ENCODE data around the gene SPINT2.
A peak's percentile ranks its signal among the peaks of the same experiment; 100 is the strongest.

SPINT2 gene

DNA sequence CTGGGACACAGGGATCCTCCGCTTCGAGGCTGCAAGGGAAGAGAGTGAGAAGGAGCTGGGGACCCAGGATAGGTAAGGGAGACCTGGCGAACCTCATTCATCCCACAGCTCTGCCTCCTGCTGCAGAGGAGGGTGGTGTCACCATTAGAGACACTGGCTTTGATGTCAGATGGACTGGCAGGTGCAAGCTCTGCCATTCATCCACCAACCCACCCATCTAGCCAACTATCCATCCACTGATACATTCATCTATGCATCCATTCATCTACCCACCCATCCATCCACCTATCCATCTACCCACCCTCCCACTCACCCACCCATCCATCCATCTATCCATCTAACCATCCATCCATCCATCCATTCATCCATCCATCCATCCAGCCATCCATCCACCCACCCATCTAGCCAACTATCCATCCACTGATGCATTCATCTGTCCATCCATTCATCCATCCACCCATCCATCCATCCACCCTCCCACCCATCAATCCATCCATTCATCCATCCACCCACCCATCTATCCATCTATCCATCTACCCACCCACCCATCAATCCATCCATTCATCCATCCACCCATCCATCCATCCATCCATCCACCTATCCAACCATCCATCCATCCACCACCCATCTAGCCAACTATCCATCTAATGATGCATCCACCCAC, 45.4 kb downstream of the SPINT2 start:
- WGBS, 2 experiments (ENCODE audit: insufficient coverage in 2 of 2): 87 to 100% methylated on average over 2 to 3 of the region's 3 CpGs
- no peak overlapping the region for H3K27ac ChIP-seq (ENCODE audit: low read depth, low read length, severe bottlenecking)
- H3K4me1 ChIP-seq (ENCODE audit: control insufficient read depth, insufficient read depth, low read length, poor library complexity, severe bottlenecking): no peaks in the 10 kb centered on the region
- H3K36me3 ChIP-seq (ENCODE audit: control insufficient read depth, insufficient read depth, low read length): peaks cover 33% of the 10 kb centered on the region
- no peaks in the 10 kb centered on the region for H3K9me3 ChIP-seq (ENCODE audit: control insufficient read depth, low read length)
- H3K4me3 ChIP-seq (ENCODE audit: extremely low read depth, insufficient read depth, low read length, poor library complexity, severe bottlenecking): no peak overlapping the region

DNA sequence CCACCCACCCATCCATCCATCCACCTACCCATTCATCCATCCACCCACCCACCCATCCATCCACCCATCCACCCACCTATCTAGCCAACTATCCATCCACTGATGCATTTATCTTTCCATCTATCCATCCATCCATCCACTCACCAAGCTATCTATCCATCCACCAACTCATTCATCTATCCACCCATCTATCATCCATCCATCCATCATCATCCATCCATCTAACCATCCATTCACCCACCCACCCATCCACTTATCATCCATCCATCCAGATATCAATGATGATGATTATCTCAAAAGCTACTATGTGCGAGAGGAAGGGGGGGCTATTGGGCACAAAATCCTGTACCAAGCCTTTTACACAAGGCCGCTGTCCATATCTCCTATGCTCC, 45.9 kb downstream of the SPINT2 start:
- no peaks in the 10 kb centered on the region for H3K9me3 ChIP-seq (ENCODE audit: control insufficient read depth, low read length)
- no peaks in the 10 kb centered on the region for H3K4me1 ChIP-seq (ENCODE audit: control insufficient read depth, insufficient read depth, low read length, poor library complexity, severe bottlenecking)
- H3K4me3 ChIP-seq (ENCODE audit: extremely low read depth, insufficient read depth, low read length, poor library complexity, severe bottlenecking): no peak overlapping the region
- 100% methylated on average over 2 of the region's 2 CpGs for WGBS, 2 experiments (ENCODE audit: insufficient coverage in 2 of 2)
- peaks cover 32% of the 10 kb centered on the region for H3K36me3 ChIP-seq (ENCODE audit: control insufficient read depth, insufficient read depth, low read length)
- H3K27ac ChIP-seq (ENCODE audit: low read depth, low read length, severe bottlenecking): no peak overlapping the region

DNA sequence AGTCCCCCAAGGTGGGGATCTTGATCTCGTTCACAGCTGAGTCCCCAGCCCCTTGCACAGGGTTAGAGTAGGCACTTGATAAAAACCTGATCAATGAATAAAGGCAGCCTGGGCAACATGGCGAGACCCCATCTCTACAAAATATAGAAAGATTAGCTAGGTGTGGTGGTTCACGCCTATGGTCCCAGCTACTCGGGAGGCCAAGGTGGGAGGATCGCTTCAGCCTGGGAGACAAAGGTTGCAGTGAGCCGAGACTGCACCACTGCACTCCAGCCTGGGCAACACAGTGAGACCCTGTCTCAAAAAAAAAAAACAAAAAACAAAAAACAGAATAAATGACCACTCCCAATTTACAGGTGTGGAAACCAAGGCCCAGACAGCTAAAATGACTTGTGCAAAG, 46.6 kb downstream of the SPINT2 start:
- WGBS, 2 experiments (ENCODE audit: insufficient coverage in 2 of 2): 96% methylated on average over 4 of the region's 6 CpGs; no CpG with 5 or more reads in 1 of the 2 experiments
- Histone ChIP-seq H3K4me3 (ENCODE audit: extremely low read depth, insufficient read depth, low read length, poor library complexity, severe bottlenecking) (no peak overlapping the region), H3K4me1 (ENCODE audit: control insufficient read depth, insufficient read depth, low read length, poor library complexity, severe bottlenecking) (no peaks in the 10 kb centered on the region), H3K36me3 (ENCODE audit: control insufficient read depth, insufficient read depth, low read length) (peaks cover 28% of the 10 kb centered on the region), H3K9me3 (ENCODE audit: control insufficient read depth, low read length) (no peaks in the 10 kb centered on the region), H3K27ac (ENCODE audit: low read depth, low read length, severe bottlenecking) (no peak overlapping the region)

DNA sequence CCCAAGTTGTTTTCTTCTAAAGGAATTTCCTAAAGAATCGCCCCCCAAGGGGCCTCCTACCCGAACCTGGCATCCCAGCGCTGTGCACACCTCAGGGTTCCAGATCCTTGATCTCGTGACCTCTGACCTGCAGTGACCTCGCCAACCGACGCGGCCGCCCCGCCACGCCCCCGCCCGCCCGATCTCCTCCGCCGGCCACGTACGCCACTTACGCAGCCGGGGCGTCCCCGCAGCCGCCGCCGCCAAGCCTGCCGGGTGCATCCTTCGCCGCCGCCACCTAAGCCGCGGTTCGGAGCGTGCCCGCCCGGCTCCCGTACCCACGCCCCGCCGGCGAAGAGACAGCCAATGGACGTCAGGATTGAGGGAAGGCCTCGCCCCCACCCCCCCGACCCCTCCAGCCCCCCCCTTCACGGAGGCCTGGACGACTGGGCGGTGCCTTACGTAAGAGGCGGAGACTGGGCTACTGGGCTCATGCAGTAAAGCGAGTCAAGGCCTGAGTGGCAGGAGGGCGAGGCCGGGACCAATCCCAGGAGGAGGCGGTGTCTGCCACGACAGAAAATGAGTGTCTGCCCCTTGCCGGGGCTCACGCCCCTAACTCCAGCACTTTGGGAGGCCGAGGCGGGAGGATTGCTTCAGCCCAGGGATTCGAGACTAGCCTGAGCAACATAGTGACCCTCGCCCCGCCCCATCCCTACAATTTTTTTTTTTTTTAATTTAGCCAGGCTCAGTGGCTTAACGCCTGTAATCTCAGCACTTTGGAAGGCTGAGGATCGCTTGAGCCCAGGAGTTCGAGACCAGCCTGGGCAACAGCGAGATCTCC, 51.5 kb downstream of the SPINT2 start, which contains the start of gene YIF1B:
TSS of gene YIF1B (minus strand) at position 291 of the 820 bp plus-strand sequence. CDS start at position 261, 30 bp downstream.
- WGBS, 2 experiments (ENCODE audit: insufficient coverage in 2 of 2): 0 to 5% methylated on average over 14 to 25 of the region's 64 CpGs
- H3K27ac ChIP-seq (ENCODE audit: low read depth, low read length, severe bottlenecking): peak within 1 kb of the TSS; percentile 66

DNA sequence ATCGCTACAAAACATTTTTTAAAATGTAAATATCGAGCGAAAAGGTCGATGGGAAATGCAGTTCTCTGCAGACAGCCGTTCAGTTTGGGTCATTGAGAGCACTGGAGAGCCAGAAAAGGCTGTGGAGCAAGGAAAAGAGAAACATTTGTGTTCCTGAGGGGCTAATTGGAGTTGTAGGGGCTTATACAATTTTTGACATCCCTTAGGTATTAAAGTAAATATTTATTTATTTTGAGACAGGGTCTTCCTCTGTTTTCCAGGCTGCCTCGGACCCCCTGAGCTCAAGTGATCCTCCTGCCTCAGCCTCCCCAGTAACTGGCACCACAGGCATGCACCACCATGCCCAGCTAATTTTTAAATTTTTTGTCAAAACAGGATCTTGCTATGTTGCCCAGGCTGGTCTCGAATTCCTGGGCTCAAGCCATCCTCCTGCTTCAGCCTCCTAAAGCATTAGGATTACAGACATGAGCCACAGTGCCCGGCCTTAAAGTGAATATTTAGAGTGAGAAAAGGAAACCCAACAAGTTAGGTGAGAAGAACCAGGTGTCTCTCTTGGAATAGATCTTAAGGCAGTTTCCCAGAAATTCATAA, 52.2 kb downstream of the SPINT2 start:
- Histone ChIP-seq H3K4me3 (ENCODE audit: extremely low read depth, insufficient read depth, low read length, poor library complexity, severe bottlenecking) (peak overlapping the region; percentile 28), H3K36me3 (ENCODE audit: control insufficient read depth, insufficient read depth, low read length) (no peaks in the 10 kb centered on the region), H3K9me3 (ENCODE audit: control insufficient read depth, low read length) (no peaks in the 10 kb centered on the region), H3K4me1 (ENCODE audit: control insufficient read depth, insufficient read depth, low read length, poor library complexity, severe bottlenecking) (peaks cover 4% of the 10 kb centered on the region), H3K27ac (ENCODE audit: low read depth, low read length, severe bottlenecking) (no peak overlapping the region)
- WGBS, 2 experiments (ENCODE audit: insufficient coverage in 2 of 2): 36 to 70% methylated on average over 4 to 6 of the region's 8 CpGs

More for the DNA sequence above, 51.5 kb downstream of the SPINT2 start, which contains the start of gene YIF1B:
- Histone ChIP-seq H3K36me3 (ENCODE audit: control insufficient read depth, insufficient read depth, low read length) (no peaks in the 10 kb centered on the region), H3K9me3 (ENCODE audit: control insufficient read depth, low read length) (no peaks in the 10 kb centered on the region), H3K4me1 (ENCODE audit: control insufficient read depth, insufficient read depth, low read length, poor library complexity, severe bottlenecking) (peaks cover 4% of the 10 kb centered on the region), H3K4me3 (ENCODE audit: extremely low read depth, insufficient read depth, low read length, poor library complexity, severe bottlenecking) (peak within 1 kb of the TSS; percentile 76)

DNA sequence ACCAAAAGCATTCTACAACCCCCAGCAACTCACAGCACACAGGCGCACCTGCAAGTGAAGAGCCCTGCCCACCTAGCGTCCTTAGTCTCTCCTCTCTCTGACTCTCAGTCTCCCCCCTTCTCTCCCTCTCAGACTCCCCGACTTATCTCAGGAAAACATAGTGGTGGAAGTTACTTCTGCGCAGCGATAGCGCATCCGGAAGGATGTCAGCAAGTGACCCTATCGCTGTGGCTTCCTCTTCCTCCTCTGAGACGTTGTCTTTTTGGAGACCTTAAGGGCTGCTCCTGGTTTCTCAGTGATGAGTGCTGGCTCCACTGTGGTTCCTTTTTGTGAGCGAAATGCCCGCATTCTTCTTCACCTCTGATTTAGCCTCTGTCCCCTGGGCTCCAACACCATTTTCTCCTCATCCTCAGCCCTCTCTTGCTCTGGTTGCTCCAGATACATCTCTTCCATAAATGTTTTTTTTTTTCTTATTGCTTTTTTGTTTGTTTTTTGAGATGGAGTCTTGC, 52.8 kb downstream of the SPINT2 start:
- Histone ChIP-seq H3K9me3 (ENCODE audit: control insufficient read depth, low read length) (no peaks in the 10 kb centered on the region), H3K36me3 (ENCODE audit: control insufficient read depth, insufficient read depth, low read length) (no peaks in the 10 kb centered on the region), H3K27ac (ENCODE audit: low read depth, low read length, severe bottlenecking) (no peak overlapping the region), H3K4me1 (ENCODE audit: control insufficient read depth, insufficient read depth, low read length, poor library complexity, severe bottlenecking) (peaks cover 4% of the 10 kb centered on the region), H3K4me3 (ENCODE audit: extremely low read depth, insufficient read depth, low read length, poor library complexity, severe bottlenecking) (no peak overlapping the region)
- WGBS, 2 experiments (ENCODE audit: insufficient coverage in 2 of 2): 84 to 89% methylated on average over 11 of the region's 11 CpGs

DNA sequence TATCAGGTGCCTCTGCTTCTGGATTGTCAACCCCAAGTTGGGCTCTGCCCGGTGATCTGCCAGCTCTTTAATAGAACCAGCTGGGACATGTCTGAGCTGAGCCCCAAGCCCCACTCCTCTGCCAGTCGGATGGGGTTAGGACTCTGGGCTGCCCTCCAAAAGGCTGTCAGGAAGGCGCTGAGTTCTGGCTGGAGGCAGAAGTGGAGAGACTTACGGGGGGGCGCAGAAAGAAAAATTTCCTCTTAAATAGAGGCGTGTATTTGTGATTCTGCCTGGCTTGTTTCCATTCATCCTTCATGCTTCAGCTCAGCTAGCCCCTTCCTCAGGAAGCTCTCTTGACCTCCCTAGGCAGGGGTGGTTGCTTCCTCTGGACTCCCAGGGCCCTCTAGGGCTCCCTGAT, 54.3 kb downstream of the SPINT2 start:
- Histone ChIP-seq H3K36me3 (ENCODE audit: control insufficient read depth, insufficient read depth, low read length) (no peaks in the 10 kb centered on the region), H3K27ac (ENCODE audit: low read depth, low read length, severe bottlenecking) (no peak overlapping the region), H3K4me3 (ENCODE audit: extremely low read depth, insufficient read depth, low read length, poor library complexity, severe bottlenecking) (no peak overlapping the region), H3K9me3 (ENCODE audit: control insufficient read depth, low read length) (no peaks in the 10 kb centered on the region), H3K4me1 (ENCODE audit: control insufficient read depth, insufficient read depth, low read length, poor library complexity, severe bottlenecking) (peaks cover 4% of the 10 kb centered on the region)
- WGBS, 2 experiments (ENCODE audit: insufficient coverage in 2 of 2): 94 to 95% methylated on average over 5 to 6 of the region's 6 CpGs

DNA sequence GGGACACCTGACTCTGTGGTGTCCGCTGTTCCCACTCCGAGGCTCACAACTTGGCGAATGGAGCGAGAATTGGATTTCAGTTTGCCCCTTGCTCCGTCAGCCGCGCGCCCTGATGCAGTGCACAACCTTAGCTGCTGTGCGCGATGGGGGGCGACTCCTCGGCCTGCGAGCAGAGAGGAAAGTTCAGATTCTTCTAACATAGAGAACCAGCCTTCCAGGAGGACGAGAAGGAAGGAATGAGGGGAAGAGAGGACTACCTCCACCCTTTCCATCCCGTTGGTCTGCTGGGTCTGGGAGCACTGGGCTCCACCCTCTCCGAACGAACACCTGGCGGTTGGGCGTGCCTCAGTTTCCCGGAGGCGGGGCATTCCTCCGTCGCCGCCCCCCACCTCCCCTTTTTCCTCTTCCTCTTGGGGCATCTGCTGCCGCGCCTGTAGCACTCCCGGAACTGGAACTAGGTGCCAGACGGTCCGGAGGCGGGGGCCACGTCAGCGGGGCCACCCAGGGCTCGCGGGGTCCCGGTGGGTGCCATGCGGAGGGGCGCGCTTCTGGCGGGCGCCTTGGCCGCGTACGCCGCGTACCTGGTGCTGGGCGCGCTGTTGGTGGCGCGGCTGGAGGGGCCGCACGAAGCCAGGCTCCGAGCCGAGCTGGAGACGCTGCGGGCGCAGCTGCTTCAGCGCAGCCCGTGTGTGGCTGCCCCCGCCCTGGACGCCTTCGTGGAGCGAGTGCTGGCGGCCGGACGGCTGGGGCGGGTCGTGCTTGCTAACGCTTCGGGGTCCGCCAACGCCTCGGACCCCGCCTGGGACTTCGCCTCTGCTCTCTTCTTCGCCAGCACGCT, 55.3 kb downstream of the SPINT2 start, which contains the start of gene KCNK6:
TSS of gene KCNK6 (plus strand) at position 425 of the 838 bp plus-strand sequence. CDS start at position 531, 106 bp downstream.
- no peak within 1 kb of the TSS for H3K27ac ChIP-seq (ENCODE audit: low read depth, low read length, severe bottlenecking)
- 5% methylated on average over 52 to 67 of the region's 76 CpGs for WGBS, 2 experiments (ENCODE audit: insufficient coverage in 2 of 2)
- peaks cover 4% of the 10 kb centered on the region for H3K4me1 ChIP-seq (ENCODE audit: control insufficient read depth, insufficient read depth, low read length, poor library complexity, severe bottlenecking)
- peak within 1 kb of the TSS; percentile 52 for H3K4me3 ChIP-seq (ENCODE audit: extremely low read depth, insufficient read depth, low read length, poor library complexity, severe bottlenecking)
- H3K36me3 ChIP-seq (ENCODE audit: control insufficient read depth, insufficient read depth, low read length): no peaks in the 10 kb centered on the region
- H3K9me3 ChIP-seq (ENCODE audit: control insufficient read depth, low read length): no peaks in the 10 kb centered on the region

DNA sequence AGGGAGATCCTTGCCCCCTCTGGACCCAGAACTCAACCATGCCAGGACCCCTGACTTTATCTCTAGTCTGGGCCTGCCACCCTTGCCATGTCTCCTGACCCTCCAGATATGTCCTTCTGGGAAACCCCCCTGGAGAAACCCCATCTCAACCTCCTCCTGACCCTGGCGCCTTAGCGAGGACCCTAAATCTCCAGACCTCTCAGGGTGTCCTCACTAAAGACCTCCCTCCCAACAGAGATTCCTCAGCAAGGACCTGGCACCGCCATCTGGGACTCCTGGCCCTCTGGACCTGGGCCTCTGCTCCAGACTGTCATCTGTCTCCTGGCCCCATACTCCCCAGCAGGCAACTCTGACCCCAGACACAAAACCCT, 56.6 kb downstream of the SPINT2 start:
- Histone ChIP-seq H3K4me1 (ENCODE audit: control insufficient read depth, insufficient read depth, low read length, poor library complexity, severe bottlenecking) (peaks cover 4% of the 10 kb centered on the region), H3K9me3 (ENCODE audit: control insufficient read depth, low read length) (no peaks in the 10 kb centered on the region), H3K4me3 (ENCODE audit: extremely low read depth, insufficient read depth, low read length, poor library complexity, severe bottlenecking) (no peak overlapping the region), H3K27ac (ENCODE audit: low read depth, low read length, severe bottlenecking) (no peak overlapping the region), H3K36me3 (ENCODE audit: control insufficient read depth, insufficient read depth, low read length) (no peaks in the 10 kb centered on the region)
- 94 to 95% methylated on average over 3 of the region's 3 CpGs for WGBS, 2 experiments (ENCODE audit: insufficient coverage in 2 of 2)

DNA sequence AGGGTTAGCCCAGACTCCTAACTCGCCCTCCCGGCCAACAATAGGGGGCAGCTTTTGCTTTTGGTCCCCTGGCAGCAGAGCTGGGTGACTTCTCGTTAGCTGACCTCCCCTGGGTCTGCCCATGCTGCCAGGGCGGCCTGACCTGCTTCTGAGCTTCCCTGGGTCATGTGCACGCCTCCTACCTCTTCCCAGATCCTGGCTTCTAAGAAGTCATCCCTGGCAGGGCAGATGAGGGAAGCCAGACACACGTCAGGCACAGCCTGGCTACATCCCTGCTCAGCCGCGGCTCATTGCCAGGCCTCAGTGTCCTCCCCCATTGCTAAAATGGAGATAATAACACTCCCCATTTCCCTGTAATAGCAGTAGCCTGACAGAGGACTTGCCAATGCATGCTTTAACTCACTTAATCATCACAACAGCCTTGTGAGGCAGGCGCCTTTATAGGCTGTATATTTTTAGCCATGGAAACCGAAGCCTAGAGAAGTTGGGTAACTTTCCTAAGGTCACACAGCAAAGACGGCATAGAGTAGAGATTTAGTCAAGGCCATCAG, 57.3 kb downstream of the SPINT2 start:
- H3K27ac ChIP-seq (ENCODE audit: low read depth, low read length, severe bottlenecking): no peak overlapping the region
- WGBS, 2 experiments (ENCODE audit: insufficient coverage in 2 of 2): 79 to 93% methylated on average over 2 to 8 of the region's 11 CpGs
- H3K4me1 ChIP-seq (ENCODE audit: control insufficient read depth, insufficient read depth, low read length, poor library complexity, severe bottlenecking): peaks cover 4% of the 10 kb centered on the region
- no peaks in the 10 kb centered on the region for H3K36me3 ChIP-seq (ENCODE audit: control insufficient read depth, insufficient read depth, low read length)
- no peak overlapping the region for H3K4me3 ChIP-seq (ENCODE audit: extremely low read depth, insufficient read depth, low read length, poor library complexity, severe bottlenecking)
- no peaks in the 10 kb centered on the region for H3K9me3 ChIP-seq (ENCODE audit: control insufficient read depth, low read length)

Data from mesodermal cell (in vitro differentiated cells).